ENCODE results near the gene VAV3. TPM values are rescaled to one million over a fixed set of nuclear protein-coding genes. Genes with fewer than 3 reads are reported as not detected.
A peak's percentile ranks its signal among the peaks of the same experiment; 100 is the strongest.

Gene VAV3
- total and polyA plus RNA-seq, 2 donors from 2014 or later: 61.6 to 87.5 TPM

DNA sequence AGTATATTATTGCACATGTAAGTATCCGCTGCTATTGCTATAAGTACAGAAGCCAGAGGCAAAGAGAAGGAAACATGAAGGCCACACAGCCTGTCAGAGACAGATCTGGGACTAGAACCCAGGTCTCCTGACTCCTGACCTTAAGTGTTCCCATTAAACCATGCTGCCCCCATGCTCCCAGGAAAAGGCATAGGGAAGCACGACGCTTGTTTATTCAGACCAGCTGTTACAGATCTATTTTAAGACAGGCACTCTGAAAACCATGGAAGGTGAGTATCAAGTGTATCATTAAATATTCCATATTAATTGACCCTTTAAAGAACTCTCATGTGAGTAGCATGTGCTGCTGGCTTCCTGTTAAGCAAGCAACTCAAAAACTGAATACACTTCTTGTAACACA is 11.4 kb downstream of the VAV3 start:
- Histone ChIP-seq H3K9ac (ENCODE audit: low read length in 3 of 3) (no peak overlapping the region), H3K9me3 (ENCODE audit: control insufficient read depth in 2 of 3, insufficient read depth in 1 of 3, low read length in 3 of 3) (no peaks in the 10 kb centered on the region), H3K4me1 (ENCODE audit: control insufficient read depth in 2 of 3, insufficient read depth in 2 of 3, low read depth in 1 of 3, low read length in 3 of 3) (no peaks in the 10 kb centered on the region), H3K4me3 (ENCODE audit: low read length in 3 of 3) (no peak overlapping the region), H3K27me3 (ENCODE audit: control insufficient read depth, insufficient read depth, low read length) (no peaks in the 10 kb centered on the region), H3K27ac (ENCODE audit: low read depth in 2 of 2, low read length in 2 of 2) (no peak overlapping the region), H3K36me3 (ENCODE audit: control insufficient read depth in 2 of 3, insufficient read depth in 3 of 3, low read length in 3 of 3) (no peaks in the 10 kb centered on the region)
- TF ChIP-seq, protein P1, sequence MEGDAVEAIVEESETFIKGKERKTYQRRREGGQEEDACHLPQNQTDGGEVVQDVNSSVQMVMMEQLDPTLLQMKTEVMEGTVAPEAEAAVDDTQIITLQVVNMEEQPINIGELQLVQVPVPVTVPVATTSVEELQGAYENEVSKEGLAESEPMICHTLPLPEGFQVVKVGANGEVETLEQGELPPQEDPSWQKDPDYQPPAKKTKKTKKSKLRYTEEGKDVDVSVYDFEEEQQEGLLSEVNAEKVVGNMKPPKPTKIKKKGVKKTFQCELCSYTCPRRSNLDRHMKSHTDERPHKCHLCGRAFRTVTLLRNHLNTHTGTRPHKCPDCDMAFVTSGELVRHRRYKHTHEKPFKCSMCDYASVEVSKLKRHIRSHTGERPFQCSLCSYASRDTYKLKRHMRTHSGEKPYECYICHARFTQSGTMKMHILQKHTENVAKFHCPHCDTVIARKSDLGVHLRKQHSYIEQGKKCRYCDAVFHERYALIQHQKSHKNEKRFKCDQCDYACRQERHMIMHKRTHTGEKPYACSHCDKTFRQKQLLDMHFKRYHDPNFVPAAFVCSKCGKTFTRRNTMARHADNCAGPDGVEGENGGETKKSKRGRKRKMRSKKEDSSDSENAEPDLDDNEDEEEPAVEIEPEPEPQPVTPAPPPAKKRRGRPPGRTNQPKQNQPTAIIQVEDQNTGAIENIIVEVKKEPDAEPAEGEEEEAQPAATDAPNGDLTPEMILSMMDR (IDR thresholded peaks at IDR 0.05; ENCODE audit: borderline replicate concordance, extremely low read depth, insufficient read depth): no peak
- intact Hi-C loops (cut with DNase I): no loop called here
- FAIRE-seq (no peak), DNase-seq (no peak)

- H3K27me3 ChIP-seq (ENCODE audit: control insufficient read depth, insufficient read depth, low read length): no peaks in the 10 kb centered on the region
- no peak overlapping the region for H3K9ac ChIP-seq (ENCODE audit: low read length in 3 of 3)
- H3K4me1 ChIP-seq (ENCODE audit: control insufficient read depth in 2 of 3, insufficient read depth in 2 of 3, low read depth in 1 of 3, low read length in 3 of 3): no peaks in the 10 kb centered on the region
- intact Hi-C loops (cut with DNase I): no loop called here
- H3K4me3 ChIP-seq (ENCODE audit: low read length in 3 of 3): no peak overlapping the region
- no peaks in the 10 kb centered on the region for H3K9me3 ChIP-seq (ENCODE audit: control insufficient read depth in 2 of 3, insufficient read depth in 1 of 3, low read length in 3 of 3)
- DNase-seq (peak in 1 of 5 donors; percentile 26), FAIRE-seq (no peak)
- no peak overlapping the region for H3K27ac ChIP-seq (ENCODE audit: low read depth in 2 of 2, low read length in 2 of 2)
- TF ChIP-seq, protein P1 (IDR thresholded peaks at IDR 0.05; ENCODE audit: borderline replicate concordance, extremely low read depth, insufficient read depth): no peak
- H3K36me3 ChIP-seq (ENCODE audit: control insufficient read depth in 2 of 3, insufficient read depth in 3 of 3, low read length in 3 of 3): no peaks in the 10 kb centered on the region
These were observed 12.0 kb downstream of the VAV3 start for GRCh38 chr1:107952989-107953388.

DNA sequence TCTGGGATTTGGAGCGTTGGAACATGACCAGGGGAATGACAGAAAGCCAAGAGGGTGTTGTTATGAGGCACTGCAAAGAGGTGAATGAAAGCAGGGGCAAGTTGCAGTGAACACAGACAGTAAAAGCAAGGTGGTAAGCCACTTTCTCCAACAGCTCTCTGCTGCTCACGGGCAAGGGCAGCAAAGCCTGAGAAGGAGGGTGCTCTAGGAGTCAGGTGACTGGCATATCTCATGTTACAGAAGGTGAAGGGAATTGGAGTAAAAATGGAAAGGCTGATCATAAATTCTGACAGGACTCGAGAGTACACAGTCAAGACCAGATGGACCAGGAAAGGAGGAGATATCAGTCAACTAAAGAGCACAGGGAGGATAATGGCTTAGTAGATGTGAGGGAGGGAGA is 14.5 kb downstream of the VAV3 start:
- H3K27me3 ChIP-seq (ENCODE audit: control insufficient read depth, insufficient read depth, low read length): no peaks in the 10 kb centered on the region
- no peak overlapping the region for H3K27ac ChIP-seq (ENCODE audit: low read depth in 2 of 2, low read length in 2 of 2)
- H3K9ac ChIP-seq (ENCODE audit: low read length in 3 of 3): no peak overlapping the region
- H3K36me3 ChIP-seq (ENCODE audit: control insufficient read depth in 2 of 3, insufficient read depth in 3 of 3, low read length in 3 of 3): no peaks in the 10 kb centered on the region
- no peak for DNase-seq
- H3K9me3 ChIP-seq (ENCODE audit: control insufficient read depth in 2 of 3, insufficient read depth in 1 of 3, low read length in 3 of 3): no peaks in the 10 kb centered on the region
- intact Hi-C loops (cut with DNase I): no loop called here
- H3K4me1 ChIP-seq (ENCODE audit: control insufficient read depth in 2 of 3, insufficient read depth in 2 of 3, low read depth in 1 of 3, low read length in 3 of 3): no peaks in the 10 kb centered on the region
- TF ChIP-seq, protein P1 (IDR thresholded peaks at IDR 0.05; ENCODE audit: borderline replicate concordance, extremely low read depth, insufficient read depth): no peak
- no peak for FAIRE-seq
- H3K4me3 ChIP-seq (ENCODE audit: low read length in 3 of 3): no peak overlapping the region
